ENCODE measurements around the gene MRM3.

DNA sequence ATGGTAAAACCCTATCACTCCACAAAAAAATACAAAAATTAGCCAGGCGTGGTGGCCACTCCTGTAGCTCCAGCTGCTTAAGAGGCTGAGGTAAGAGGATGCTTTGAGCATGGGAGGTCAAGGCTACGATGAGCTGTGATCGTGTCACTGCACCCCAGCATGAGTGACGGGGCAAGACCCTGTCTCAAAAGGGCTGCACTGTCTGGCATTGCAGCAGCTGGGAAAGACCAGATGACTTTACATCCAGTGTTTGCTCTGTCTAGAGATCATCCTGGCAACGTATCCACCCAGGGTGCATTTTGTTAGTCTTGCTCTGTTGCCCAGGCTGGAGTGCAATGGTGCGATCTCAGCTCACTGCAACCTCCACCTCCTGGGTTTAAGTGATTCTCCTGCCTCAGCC, 52.0 kb downstream of the MRM3 start:
- no peak for TF ChIP-seq CTCF (IDR thresholded peaks at IDR 0.05; ENCODE audit: low read depth, low read length, poor library complexity, severe bottlenecking)
- no peak for TF ChIP-seq EZH2phosphoT487 (IDR thresholded peaks at IDR 0.05; ENCODE audit: borderline replicate concordance, low read length)

Measured in DOHH2 (cell line).